Measurements from ENCODE around the gene PROP1.
"Not testable (repeated sequence)": the region's sequence is repeated elsewhere in the genome, so short reads cannot be mapped to it uniquely, and the experiment has no call there.

PROP1 gene

DNA sequence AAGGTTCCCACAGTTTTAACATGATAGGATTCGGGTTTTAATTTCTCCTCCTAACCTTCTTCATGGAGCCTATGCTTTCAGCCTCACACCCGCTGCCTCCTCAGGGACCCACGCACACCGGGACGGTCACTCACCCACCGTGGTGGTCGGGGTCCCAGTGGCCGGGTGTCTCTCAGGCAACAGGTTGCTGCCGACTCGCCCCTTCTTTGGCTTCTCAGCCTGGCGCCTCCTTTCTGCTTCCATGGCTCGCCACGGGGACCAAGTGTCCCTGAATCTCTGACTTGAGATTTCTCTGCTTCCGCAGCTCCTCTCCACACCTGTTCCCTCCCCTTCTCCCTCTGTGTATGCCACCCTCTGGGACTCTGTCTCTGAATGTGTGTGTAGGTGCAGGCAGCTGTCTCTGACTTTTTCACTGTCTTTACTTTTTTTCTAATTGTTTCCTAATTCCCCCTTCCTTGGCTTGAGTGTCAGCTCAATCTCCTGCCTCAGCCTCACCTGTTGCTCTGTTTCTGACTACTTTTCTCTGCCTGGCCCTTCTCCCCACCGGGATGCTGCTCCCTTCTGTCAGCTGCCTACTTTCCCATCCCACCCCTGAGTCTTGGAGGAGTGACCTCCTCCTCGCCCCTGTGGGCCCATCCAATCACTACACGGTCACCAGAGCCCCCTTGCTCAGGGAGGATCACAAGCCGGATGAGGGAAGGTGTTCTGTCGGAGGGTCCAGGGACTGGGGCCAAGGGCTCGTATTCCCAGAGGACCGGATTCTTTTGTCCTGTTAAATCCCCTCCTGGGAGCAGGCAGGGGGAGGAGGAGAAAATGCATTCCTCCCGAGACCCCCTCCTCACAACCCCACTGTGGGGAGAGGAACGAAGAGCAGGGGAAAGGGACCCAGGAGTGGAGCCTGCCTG lies at the start of gene PROP1:
Gene PROP1, minus strand, starts transcription at position 552 of the 905 bp plus-strand sequence. Its CDS starts 309 bp downstream, at position 243.
- H3K36me3 ChIP-seq (ENCODE audit: control insufficient read depth in 2 of 2, insufficient read depth in 1 of 2, low read length in 2 of 2) = no peaks in the 10 kb centered on the region
- POLR2A ChIA-PET = interaction anchor here (0.7 kb wide), 1 partner anchor 450 kb away, joined by 3 read pairs; no protein-coding TSS in a partner anchor
- TF ChIP-seq ZFP37 (tag by site-specific recombination; IDR thresholded peaks at IDR 0.05) = no peak
- TF ChIP-seq SCRT1 (tag by site-specific recombination; IDR thresholded peaks at IDR 0.05; ENCODE audit: borderline replicate concordance) = peak; percentile 91
- TF ChIP-seq ZNF704 (tag by site-specific recombination; IDR thresholded peaks at IDR 0.05) = no peak
- TF ChIP-seq MEIS1 (CRISPR knock-in tag; IDR thresholded peaks at IDR 0.05; ENCODE audit: borderline replicate concordance) = no peak
- TF ChIP-seq SP2 (tag by site-specific recombination; IDR thresholded peaks at IDR 0.05) = no peak
- TF ChIP-seq SCRT2 (tag by site-specific recombination; IDR thresholded peaks at IDR 0.05) = peak; percentile 97
- no peaks in the 10 kb centered on the region for H3K9me3 ChIP-seq (ENCODE audit: control insufficient read depth, insufficient read depth, low read depth, low read length)
- no peak within 1 kb of the TSS for H3K27ac ChIP-seq (ENCODE audit: extremely low read depth, low read depth, low read length)
- no peak within 1 kb of the TSS for H3K4me3 ChIP-seq (ENCODE audit: low read depth, low read length)
- CTCF ChIA-PET = interaction anchor here (0.6 to 0.7 kb wide), 2 partner anchors 70 to 466 kb away, joined by 3 read pairs; no protein-coding TSS in a partner anchor
- H3K4me1 ChIP-seq (ENCODE audit: control insufficient read depth, insufficient read depth, low read length) = no peaks in the 10 kb centered on the region

- H3K4me3 ChIP-seq (ENCODE audit: low read depth, low read length); H3K27ac ChIP-seq (ENCODE audit: extremely low read depth, low read depth, low read length); H3K9me3 ChIP-seq (ENCODE audit: control insufficient read depth, insufficient read depth, low read depth, low read length); CTCF ChIA-PET; H3K4me1 ChIP-seq (ENCODE audit: control insufficient read depth, insufficient read depth, low read length); H3K36me3 ChIP-seq (ENCODE audit: control insufficient read depth in 2 of 2, insufficient read depth in 1 of 2, low read length in 2 of 2); POLR2A ChIA-PET: not testable (repeated sequence)
Measured at GRCh38 chr5:178019379-178020030, 23.5 kb upstream of the PROP1 start.

DNA sequence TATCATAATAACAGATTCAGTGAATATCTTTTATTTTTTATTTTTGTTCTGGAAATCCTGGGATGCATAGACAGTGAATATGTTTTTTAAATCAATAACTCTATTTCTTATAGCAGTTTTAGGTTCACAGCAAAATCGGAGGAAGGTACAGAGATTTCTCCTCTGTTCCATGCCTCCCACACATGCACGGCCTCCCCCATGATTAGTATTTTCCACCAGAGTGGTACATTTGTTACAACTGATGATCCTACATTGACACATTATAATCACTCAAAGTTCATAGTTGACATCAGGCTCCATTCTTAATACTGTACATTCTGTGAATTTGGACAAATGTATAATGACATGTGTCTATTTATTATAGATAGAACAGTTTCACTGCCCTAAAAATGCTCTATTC lies 16.7 kb upstream of the PROP1 start:
- POLR2A ChIA-PET; H3K27ac ChIP-seq (ENCODE audit: extremely low read depth, low read depth, low read length); CTCF ChIA-PET; H3K4me3 ChIP-seq (ENCODE audit: low read depth, low read length); H3K4me1 ChIP-seq (ENCODE audit: control insufficient read depth, insufficient read depth, low read length); H3K36me3 ChIP-seq (ENCODE audit: control insufficient read depth in 2 of 2, insufficient read depth in 1 of 2, low read length in 2 of 2); H3K9me3 ChIP-seq (ENCODE audit: control insufficient read depth, insufficient read depth, low read depth, low read length): not testable (repeated sequence)

- H3K9me3 ChIP-seq (ENCODE audit: control insufficient read depth, insufficient read depth, low read depth, low read length); POLR2A ChIA-PET; H3K36me3 ChIP-seq (ENCODE audit: control insufficient read depth in 2 of 2, insufficient read depth in 1 of 2, low read length in 2 of 2); CTCF ChIA-PET; H3K27ac ChIP-seq (ENCODE audit: extremely low read depth, low read depth, low read length); H3K4me3 ChIP-seq (ENCODE audit: low read depth, low read length); H3K4me1 ChIP-seq (ENCODE audit: control insufficient read depth, insufficient read depth, low read length): not testable (repeated sequence)
Measured at GRCh38 chr5:178011816-178012554, 15.9 kb upstream of the PROP1 start.

GRCh38 chr5:178007272-178007671 lies 11.2 kb upstream of the PROP1 start:
- H3K9me3 ChIP-seq (ENCODE audit: control insufficient read depth, insufficient read depth, low read depth, low read length); CTCF ChIA-PET; POLR2A ChIA-PET: not testable (repeated sequence)

GRCh38 chr5:178006536-178007231 lies 10.6 kb upstream of the PROP1 start:
- H3K36me3 ChIP-seq (ENCODE audit: control insufficient read depth in 2 of 2, insufficient read depth in 1 of 2, low read length in 2 of 2); CTCF ChIA-PET; H3K4me3 ChIP-seq (ENCODE audit: low read depth, low read length); POLR2A ChIA-PET; H3K4me1 ChIP-seq (ENCODE audit: control insufficient read depth, insufficient read depth, low read length); H3K27ac ChIP-seq (ENCODE audit: extremely low read depth, low read depth, low read length); H3K9me3 ChIP-seq (ENCODE audit: control insufficient read depth, insufficient read depth, low read depth, low read length): not testable (repeated sequence)

More at GRCh38 chr5:178007272-178007671, 11.2 kb upstream of the PROP1 start:
- H3K4me1 ChIP-seq (ENCODE audit: control insufficient read depth, insufficient read depth, low read length); H3K27ac ChIP-seq (ENCODE audit: extremely low read depth, low read depth, low read length); H3K36me3 ChIP-seq (ENCODE audit: control insufficient read depth in 2 of 2, insufficient read depth in 1 of 2, low read length in 2 of 2); H3K4me3 ChIP-seq (ENCODE audit: low read depth, low read length): not testable (repeated sequence)

DNA sequence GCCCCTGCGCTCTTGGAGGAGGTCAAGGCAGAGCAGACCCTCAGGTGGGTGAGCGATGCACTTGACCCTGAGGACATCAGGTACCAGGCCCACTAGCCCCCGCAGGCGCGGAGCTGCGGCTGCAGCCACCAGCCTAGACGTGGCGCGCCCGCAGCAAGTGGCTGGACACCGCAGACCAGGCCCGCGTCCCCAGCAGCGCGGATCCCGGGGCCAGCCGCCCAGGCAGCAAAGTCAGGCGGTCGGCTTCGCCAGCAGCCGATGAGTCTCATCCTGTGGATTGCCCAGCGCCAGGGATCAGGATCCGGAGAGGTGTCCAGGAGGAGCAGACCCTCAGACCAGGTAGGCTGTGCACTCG lies 10.1 kb upstream of the PROP1 start:
- CTCF ChIA-PET; H3K4me3 ChIP-seq (ENCODE audit: low read depth, low read length); H3K4me1 ChIP-seq (ENCODE audit: control insufficient read depth, insufficient read depth, low read length); H3K27ac ChIP-seq (ENCODE audit: extremely low read depth, low read depth, low read length); H3K9me3 ChIP-seq (ENCODE audit: control insufficient read depth, insufficient read depth, low read depth, low read length); H3K36me3 ChIP-seq (ENCODE audit: control insufficient read depth in 2 of 2, insufficient read depth in 1 of 2, low read length in 2 of 2); POLR2A ChIA-PET: not testable (repeated sequence)
